HepG2 (cell line): Measurements from ENCODE around the gene KIAA1191. TPM values are rescaled to one million over a fixed set of nuclear protein-coding genes. Genes with fewer than 3 reads are reported as not detected.

Experiments used
- EEA1 ChIP-seq: sonication (generic); formaldehyde crosslinking; IDR thresholded peaks from 2 replicates; pipeline ENCODE4 v1.5.1; 2020; ENCODE audit warnings: mild to moderate bottlenecking, missing genetic modification reagents, borderline replicate concordance
- HNF1B ChIP-seq: sonication (generic); formaldehyde crosslinking; IDR thresholded peaks from 2 replicates; pipeline ENCODE4 v1.5.1; 2020; ENCODE audit warnings: mild to moderate bottlenecking, moderate library complexity, missing genetic modification reagents
- MBNL3 ChIP-seq: fragments of 250-450 bp; sonication (Bioruptor Pico); conservative IDR thresholded peaks from 2 replicates; pipeline ENCODE4 v1.8.0; 2022; ENCODE audit warnings: mild to moderate bottlenecking, inconsistent platforms
- NFE2 ChIP-seq: sonication (generic); formaldehyde crosslinking; IDR thresholded peaks from 2 replicates; pipeline ENCODE4 v1.4.0; 2020; ENCODE audit warnings: missing genetic modification reagents
- REL ChIP-seq: sonication (generic); formaldehyde crosslinking; conservative IDR thresholded peaks from 2 replicates; pipeline ENCODE4 v1.8.0; 2022; ENCODE audit warnings: mild to moderate bottlenecking, missing genetic modification reagents, moderate library complexity
- TCF12 ChIP-seq, 2 experiments: fragments of 450-650 bp in 1 of 2; sonication (generic) in 1 of 2; formaldehyde crosslinking in 1 of 2; IDR thresholded peaks; 2 replicates each; pipeline versions ENCODE4 v1.6.1 to v1.8.0; 2017 to 2022; ENCODE audit warnings: antibody characterized with exemption in 1 of 2, mild to moderate bottlenecking in 1 of 2, missing genetic modification reagents in 1 of 2, moderate library complexity in 1 of 2
- ZNF30 ChIP-seq: sonication (generic); formaldehyde crosslinking; IDR thresholded peaks from 2 replicates; pipeline ENCODE4 v1.5.0; 2020; ENCODE audit warnings: mild to moderate bottlenecking, missing genetic modification reagents
- ZNF343 ChIP-seq: sonication (generic); formaldehyde crosslinking; IDR thresholded peaks from 2 replicates; pipeline ENCODE4 v1.4.0; 2020; ENCODE audit warnings: mild to moderate bottlenecking, missing genetic modification reagents
- ZNF891 ChIP-seq: sonication (generic); formaldehyde crosslinking; IDR thresholded peaks from 2 replicates; pipeline ENCODE4 v1.5.0; 2020; ENCODE audit warnings: mild to moderate bottlenecking, missing genetic modification reagents
- polyA plus RNA-seq, 8 experiments: library from polyadenylated mRNA; depleted of rRNA in 3 of 8; stranded (reverse) in 7 of 8; unstranded in 1 of 8; fragments of >200 nt; fragmentation: Illumina TruSeq in 4 of 8; extraction: Trizol in 4 of 8; gene quantifications; 2 replicates each; pipeline versions ENCODE4 v1.2.1 to v1.2.3, GENCODE V29; 2011 to 2016; ENCODE audit warnings: low read depth in 4 of 8, missing spikeins in 1 of 8, mixed read lengths in 1 of 8; ENCODE audit not compliant: insufficient read depth in 1 of 8
- total RNA-seq, 5 experiments: library from RNA; depleted of rRNA; stranded (reverse); fragments of >200 nt; fragmentation: Illumina TruSeq; extraction: Trizol; gene quantifications; 2 replicates each; pipeline ENCODE4 v1.2.3, GENCODE V29; 2016; ENCODE audit warnings: low read depth in 1 of 5
- TF ChIP-seq, protein P1 (sequence below): sonication (generic); formaldehyde crosslinking; IDR thresholded peaks from 2 replicates; pipeline ENCODE4 v1.5.0; 2020; ENCODE audit warnings: mild to moderate bottlenecking, missing genetic modification reagents, borderline replicate concordance
- TF ChIP-seq, protein P2 (sequence below): sonication (generic); formaldehyde crosslinking; IDR thresholded peaks from 2 replicates; pipeline ENCODE4 v1.4.0; 2020; ENCODE audit warnings: mild to moderate bottlenecking, low read depth, missing genetic modification reagents
- TF ChIP-seq, protein P3 (sequence below): sonication (generic); formaldehyde crosslinking; IDR thresholded peaks from 2 replicates; pipeline ENCODE4 v1.8.0; 2023; ENCODE audit warnings: mild to moderate bottlenecking, missing genetic modification reagents

The KIAA1191 gene
- total and polyA plus RNA-seq, 2 of the 13 experiments (the other 11 are each of a cell fraction or from before 2014, with no cell fraction given), result 63.6 to 103 TPM

DNA sequence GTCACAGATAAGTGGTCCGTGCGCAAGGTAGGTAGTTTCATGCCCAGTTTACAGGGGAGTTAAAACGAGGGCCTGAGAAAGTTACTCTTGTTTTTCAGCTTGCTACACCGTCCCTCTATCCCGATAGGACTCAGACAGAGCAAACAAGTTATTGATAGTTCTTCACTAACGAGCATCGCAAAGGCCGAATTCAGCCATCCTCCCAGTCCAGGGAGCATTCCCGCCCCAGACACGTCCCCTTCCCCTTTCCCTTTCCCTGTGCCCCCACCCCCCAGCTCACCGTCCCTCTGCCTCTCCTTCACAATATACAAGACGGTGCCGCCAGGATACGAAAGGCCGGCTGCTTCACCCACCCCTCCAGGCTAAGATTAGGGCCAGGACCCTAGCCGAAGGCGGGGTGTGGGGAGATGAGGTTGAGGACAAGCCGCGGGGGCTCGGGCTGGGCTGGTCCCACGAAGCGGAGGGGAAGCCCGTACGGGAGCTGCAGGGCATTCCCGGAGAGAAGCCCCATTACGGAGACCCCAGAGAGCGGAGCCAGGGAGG is 599 bp downstream of the KIAA1191 start (continued):
- TF ChIP-seq, protein P1, sequence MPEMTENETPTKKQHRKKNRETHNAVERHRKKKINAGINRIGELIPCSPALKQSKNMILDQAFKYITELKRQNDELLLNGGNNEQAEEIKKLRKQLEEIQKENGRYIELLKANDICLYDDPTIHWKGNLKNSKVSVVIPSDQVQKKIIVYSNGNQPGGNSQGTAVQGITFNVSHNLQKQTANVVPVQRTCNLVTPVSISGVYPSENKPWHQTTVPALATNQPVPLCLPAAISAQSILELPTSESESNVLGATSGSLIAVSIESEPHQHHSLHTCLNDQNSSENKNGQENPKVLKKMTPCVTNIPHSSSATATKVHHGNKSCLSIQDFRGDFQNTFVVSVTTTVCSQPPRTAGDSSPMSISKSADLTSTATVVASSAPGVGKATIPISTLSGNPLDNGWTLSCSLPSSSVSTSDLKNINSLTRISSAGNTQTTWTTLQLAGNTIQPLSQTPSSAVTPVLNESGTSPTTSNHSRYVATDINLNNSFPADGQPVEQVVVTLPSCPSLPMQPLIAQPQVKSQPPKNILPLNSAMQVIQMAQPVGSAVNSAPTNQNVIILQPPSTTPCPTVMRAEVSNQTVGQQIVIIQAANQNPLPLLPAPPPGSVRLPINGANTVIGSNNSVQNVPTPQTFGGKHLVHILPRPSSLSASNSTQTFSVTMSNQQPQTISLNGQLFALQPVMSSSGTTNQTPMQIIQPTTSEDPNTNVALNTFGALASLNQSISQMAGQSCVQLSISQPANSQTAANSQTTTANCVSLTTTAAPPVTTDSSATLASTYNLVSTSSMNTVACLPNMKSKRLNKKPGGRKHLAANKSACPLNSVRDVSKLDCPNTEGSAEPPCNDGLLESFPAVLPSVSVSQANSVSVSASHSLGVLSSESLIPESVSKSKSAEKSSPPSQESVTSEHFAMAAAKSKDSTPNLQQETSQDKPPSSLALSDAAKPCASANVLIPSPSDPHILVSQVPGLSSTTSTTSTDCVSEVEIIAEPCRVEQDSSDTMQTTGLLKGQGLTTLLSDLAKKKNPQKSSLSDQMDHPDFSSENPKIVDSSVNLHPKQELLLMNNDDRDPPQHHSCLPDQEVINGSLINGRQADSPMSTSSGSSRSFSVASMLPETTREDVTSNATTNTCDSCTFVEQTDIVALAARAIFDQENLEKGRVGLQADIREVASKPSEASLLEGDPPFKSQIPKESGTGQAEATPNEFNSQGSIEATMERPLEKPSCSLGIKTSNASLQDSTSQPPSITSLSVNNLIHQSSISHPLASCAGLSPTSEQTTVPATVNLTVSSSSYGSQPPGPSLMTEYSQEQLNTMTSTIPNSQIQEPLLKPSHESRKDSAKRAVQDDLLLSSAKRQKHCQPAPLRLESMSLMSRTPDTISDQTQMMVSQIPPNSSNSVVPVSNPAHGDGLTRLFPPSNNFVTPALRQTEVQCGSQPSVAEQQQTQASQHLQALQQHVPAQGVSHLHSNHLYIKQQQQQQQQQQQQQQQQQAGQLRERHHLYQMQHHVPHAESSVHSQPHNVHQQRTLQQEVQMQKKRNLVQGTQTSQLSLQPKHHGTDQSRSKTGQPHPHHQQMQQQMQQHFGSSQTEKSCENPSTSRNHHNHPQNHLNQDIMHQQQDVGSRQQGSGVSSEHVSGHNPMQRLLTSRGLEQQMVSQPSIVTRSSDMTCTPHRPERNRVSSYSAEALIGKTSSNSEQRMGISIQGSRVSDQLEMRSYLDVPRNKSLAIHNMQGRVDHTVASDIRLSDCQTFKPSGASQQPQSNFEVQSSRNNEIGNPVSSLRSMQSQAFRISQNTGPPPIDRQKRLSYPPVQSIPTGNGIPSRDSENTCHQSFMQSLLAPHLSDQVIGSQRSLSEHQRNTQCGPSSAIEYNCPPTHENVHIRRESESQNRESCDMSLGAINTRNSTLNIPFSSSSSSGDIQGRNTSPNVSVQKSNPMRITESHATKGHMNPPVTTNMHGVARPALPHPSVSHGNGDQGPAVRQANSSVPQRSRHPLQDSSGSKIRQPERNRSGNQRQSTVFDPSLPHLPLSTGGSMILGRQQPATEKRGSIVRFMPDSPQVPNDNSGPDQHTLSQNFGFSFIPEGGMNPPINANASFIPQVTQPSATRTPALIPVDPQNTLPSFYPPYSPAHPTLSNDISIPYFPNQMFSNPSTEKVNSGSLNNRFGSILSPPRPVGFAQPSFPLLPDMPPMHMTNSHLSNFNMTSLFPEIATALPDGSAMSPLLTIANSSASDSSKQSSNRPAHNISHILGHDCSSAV (CRISPR knock-in tag), result no peak
- 0 out of 2 replicates have a peak, but pooled peaks have one; percentile 15 for TF ChIP-seq ZNF30 (CRISPR knock-in tag)
- no peak for TF ChIP-seq TCF12 (IDR thresholded peaks at IDR 0.05)
- 0 out of 2 replicates have a peak, but pooled peaks have one; percentile 0 for TF ChIP-seq TCF12 (CRISPR knock-in tag; IDR thresholded peaks at IDR 0.05)
- TF ChIP-seq REL (CRISPR knock-in tag), result 0 out of 2 replicates have a peak, but pooled peaks have one; percentile 2
- TF ChIP-seq HNF1B (CRISPR knock-in tag), result 0 out of 2 replicates have a peak, but pooled peaks have one; percentile 1
- TF ChIP-seq, protein P2, sequence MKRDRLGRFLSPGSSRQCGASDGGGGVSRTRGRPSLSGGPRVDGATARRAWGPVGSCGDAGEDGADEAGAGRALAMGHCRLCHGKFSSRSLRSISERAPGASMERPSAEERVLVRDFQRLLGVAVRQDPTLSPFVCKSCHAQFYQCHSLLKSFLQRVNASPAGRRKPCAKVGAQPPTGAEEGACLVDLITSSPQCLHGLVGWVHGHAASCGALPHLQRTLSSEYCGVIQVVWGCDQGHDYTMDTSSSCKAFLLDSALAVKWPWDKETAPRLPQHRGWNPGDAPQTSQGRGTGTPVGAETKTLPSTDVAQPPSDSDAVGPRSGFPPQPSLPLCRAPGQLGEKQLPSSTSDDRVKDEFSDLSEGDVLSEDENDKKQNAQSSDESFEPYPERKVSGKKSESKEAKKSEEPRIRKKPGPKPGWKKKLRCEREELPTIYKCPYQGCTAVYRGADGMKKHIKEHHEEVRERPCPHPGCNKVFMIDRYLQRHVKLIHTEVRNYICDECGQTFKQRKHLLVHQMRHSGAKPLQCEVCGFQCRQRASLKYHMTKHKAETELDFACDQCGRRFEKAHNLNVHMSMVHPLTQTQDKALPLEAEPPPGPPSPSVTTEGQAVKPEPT, result 0 out of 2 replicates have a peak, but pooled peaks have one; percentile 11
- TF ChIP-seq ZNF891 (CRISPR knock-in tag), result peak; percentile 14; the same call in 1 of the 2 replicates
- TF ChIP-seq ZNF343 (CRISPR knock-in tag), result 0 out of 2 replicates have a peak, but pooled peaks have one; percentile 6
- no peak for TF ChIP-seq MBNL3
- TF ChIP-seq NFE2, result no peak
- TF ChIP-seq, protein P3, sequence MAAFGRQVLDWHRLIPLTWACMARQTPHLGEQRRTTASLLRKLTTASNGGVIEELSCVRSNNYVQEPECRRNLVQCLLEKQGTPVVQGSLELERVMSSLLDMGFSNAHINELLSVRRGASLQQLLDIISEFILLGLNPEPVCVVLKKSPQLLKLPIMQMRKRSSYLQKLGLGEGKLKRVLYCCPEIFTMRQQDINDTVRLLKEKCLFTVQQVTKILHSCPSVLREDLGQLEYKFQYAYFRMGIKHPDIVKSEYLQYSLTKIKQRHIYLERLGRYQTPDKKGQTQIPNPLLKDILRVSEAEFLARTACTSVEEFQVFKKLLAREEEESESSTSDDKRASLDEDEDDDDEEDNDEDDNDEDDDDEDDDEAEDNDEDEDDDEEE (CRISPR knock-in tag), result 0 out of 2 replicates have a peak, but pooled peaks have one; percentile 11
- 0 out of 2 replicates have a peak, but pooled peaks have one; percentile 26 for TF ChIP-seq EEA1 (CRISPR knock-in tag)
